H9 (cell line): Measurements from ENCODE around the gene TRPV5. TPM values are rescaled to one million over a fixed set of nuclear protein-coding genes. Genes with fewer than 3 reads are reported as not detected.

ENCODE experiments used
- DNase-seq: peaks from one replicate; pipeline ENCODE4 v3.0.0-alpha.2; 2017
- H2AFZ ChIP-seq: one replicate; pipeline ENCODE4 v1.6.1; 2013; ENCODE audit warnings: mild to moderate bottlenecking, low read length, control low read depth, moderate library complexity
- H2AK5ac ChIP-seq: 2 replicates; pipeline ENCODE4 v1.6.1; 2013; ENCODE audit warnings: low read length, control low read depth, mixed read lengths; ENCODE audit not compliant: insufficient read length
- H2BK120ac ChIP-seq: one replicate; pipeline ENCODE4 v1.6.1; 2013; ENCODE audit warnings: low read depth, mild to moderate bottlenecking, low read length, control low read depth, inconsistent platforms; ENCODE audit not compliant: poor library complexity, severe bottlenecking
- H2BK12ac ChIP-seq: 2 replicates; pipeline ENCODE4 v1.6.1; 2013; ENCODE audit warnings: low read length, control low read depth, mixed read lengths, low read depth; ENCODE audit not compliant: insufficient read length
- H2BK15ac ChIP-seq: 2 replicates; pipeline ENCODE4 v1.6.1; 2013; ENCODE audit warnings: low read depth, low read length, control low read depth
- H2BK20ac ChIP-seq: one replicate; pipeline ENCODE4 v1.6.1; 2013; ENCODE audit warnings: low read depth, mild to moderate bottlenecking, low read length, control low read depth, inconsistent platforms; ENCODE audit not compliant: poor library complexity, severe bottlenecking
- H2BK5ac ChIP-seq: 2 replicates; pipeline ENCODE4 v1.6.1; 2013; ENCODE audit warnings: low read length, control low read depth, mixed read lengths; ENCODE audit not compliant: insufficient read length
- H3K14ac ChIP-seq: 2 replicates; pipeline ENCODE4 v1.6.1; 2013; ENCODE audit warnings: low read length, control low read depth; ENCODE audit not compliant: insufficient read depth
- H3K18ac ChIP-seq: 2 replicates; pipeline ENCODE4 v1.6.1; 2013; ENCODE audit warnings: low read depth, mild to moderate bottlenecking, mixed read lengths, low read length, control low read depth; ENCODE audit not compliant: insufficient read length
- H3K23ac ChIP-seq: 2 replicates; pipeline ENCODE4 v1.6.1; 2013; ENCODE audit warnings: low read length, control low read depth, mixed read lengths, low read depth; ENCODE audit not compliant: insufficient read length
- H3K23me2 ChIP-seq: 2 replicates; pipeline ENCODE4 v1.6.1; 2013; ENCODE audit warnings: low read depth, mild to moderate bottlenecking, mixed read lengths, low read length, control low read depth; ENCODE audit not compliant: insufficient read length, poor library complexity, severe bottlenecking
- H3K27ac ChIP-seq: 2 replicates; pipeline ENCODE4 v1.5.1; 2013; ENCODE audit warnings: low read length, control low read depth, mixed read lengths, low read depth; ENCODE audit not compliant: insufficient read length
- H3K27me3 ChIP-seq: 2 replicates; pipeline ENCODE4 v1.6.1; 2013; ENCODE audit warnings: low read length, control low read depth, inconsistent platforms; ENCODE audit not compliant: insufficient read depth
- H3K4ac ChIP-seq: 2 replicates; pipeline ENCODE4 v1.6.1; 2013; ENCODE audit warnings: low read depth, mild to moderate bottlenecking, control low read depth, inconsistent platforms, low read length, moderate library complexity
- H3K4me1 ChIP-seq: 2 replicates; pipeline ENCODE4 v1.6.1; 2013; ENCODE audit warnings: low read length, control low read depth, inconsistent platforms; ENCODE audit not compliant: insufficient read depth
- H3K4me2 ChIP-seq: 2 replicates; pipeline ENCODE4 v1.6.1; 2013; ENCODE audit warnings: low read length, control low read depth, mixed read lengths; ENCODE audit not compliant: insufficient read length, insufficient read depth
- H3K56ac ChIP-seq: 2 replicates; pipeline ENCODE4 v1.6.1; 2013; ENCODE audit warnings: low read depth, mild to moderate bottlenecking, mixed read lengths, low read length, control low read depth; ENCODE audit not compliant: insufficient read length
- H3K79me1 ChIP-seq: 2 replicates; pipeline ENCODE4 v1.6.1; 2013; ENCODE audit warnings: low read depth, mild to moderate bottlenecking, moderate library complexity, low read length, control low read depth, inconsistent platforms; ENCODE audit not compliant: insufficient read depth, poor library complexity, severe bottlenecking
- H3K79me2 ChIP-seq: 2 replicates; pipeline ENCODE4 v1.6.1; 2013; ENCODE audit warnings: low read length, control low read depth, inconsistent platforms; ENCODE audit not compliant: insufficient read depth
- H3K9ac ChIP-seq: 2 replicates; pipeline ENCODE4 v1.6.1; 2013; ENCODE audit warnings: low read length, control low read depth, mixed read lengths; ENCODE audit not compliant: insufficient read length; ENCODE audit errors: extremely low read depth
- H3K9me3 ChIP-seq: one replicate; pipeline ENCODE4 v1.6.1; 2013; ENCODE audit warnings: low read depth, low read length, inconsistent platforms; ENCODE audit not compliant: control insufficient read depth
- H3T11ph ChIP-seq: one replicate; pipeline ENCODE4 v1.6.1; 2013; ENCODE audit warnings: mild to moderate bottlenecking, low read length, control low read depth, inconsistent platforms
- H4K20me1 ChIP-seq: one replicate; pipeline ENCODE4 v1.6.1; 2013; ENCODE audit not compliant: control insufficient read depth, insufficient read length, insufficient read depth
- H4K5ac ChIP-seq: 2 replicates; pipeline ENCODE4 v1.6.1; 2013; ENCODE audit warnings: low read depth, mild to moderate bottlenecking, mixed read lengths, low read length, control low read depth; ENCODE audit not compliant: insufficient read length
- H4K8ac ChIP-seq: replicated peaks from 2 replicates; pipeline ENCODE4 v1.6.1; 2013; ENCODE audit warnings: low read length, control low read depth, mixed read lengths, low read depth; ENCODE audit not compliant: insufficient read length
- H4K91ac ChIP-seq: 2 replicates; pipeline ENCODE4 v1.6.1; 2013; ENCODE audit warnings: low read depth, mild to moderate bottlenecking, moderate library complexity, mixed read lengths, low read length, control low read depth; ENCODE audit not compliant: insufficient read length
- H3K27ac Mint-ChIP-seq, 3 experiments: 2 replicates in 2 of 3; 3 replicates in 1 of 3; pipeline ENCODE4 v1.8.0; 2020 to 2021; ENCODE audit warnings: mixed read lengths in 3 of 3, mild to moderate bottlenecking in 1 of 3, moderate library complexity in 1 of 3
- H3K27me3 Mint-ChIP-seq: 2 replicates; pipeline ENCODE4 v1.8.0; 2021; ENCODE audit warnings: low read depth, mild to moderate bottlenecking, moderate library complexity, mixed read lengths
- H3K36me3 Mint-ChIP-seq, 3 experiments: 2 replicates in 2 of 3; 3 replicates in 1 of 3; pipeline ENCODE4 v1.8.0; 2020 to 2021; ENCODE audit warnings: low read depth in 3 of 3, mixed read lengths in 3 of 3; ENCODE audit not compliant: insufficient read depth in 1 of 3
- H3K4me1 Mint-ChIP-seq, 2 experiments: 2 replicates each; pipeline ENCODE4 v1.8.0; 2020; ENCODE audit warnings: mixed read lengths in 2 of 2
- H3K4me3 Mint-ChIP-seq, 2 experiments: 2 replicates in 1 of 2; 3 replicates in 1 of 2; pipeline ENCODE4 v1.8.0; 2020 to 2021; ENCODE audit warnings: mild to moderate bottlenecking in 2 of 2, mixed read lengths in 2 of 2, moderate library complexity in 1 of 2
- H3K9me3 Mint-ChIP-seq, 2 experiments: 2 replicates in 1 of 2; 3 replicates in 1 of 2; pipeline ENCODE4 v1.8.0; 2020; ENCODE audit warnings: mild to moderate bottlenecking in 2 of 2, mixed read lengths in 2 of 2, moderate library complexity in 1 of 2
- CTCF ChIP-seq: fragments of 200-600 bp; sonication (generic); conservative IDR thresholded peaks from 3 replicates; pipeline ENCODE4 v1.8.0; 2021; ENCODE audit warnings: antibody characterized with exemption, mild to moderate bottlenecking
- WGBS: extraction: QIAGEN DNeasy Blood & Tissue Kit; methylation state at CpG from one replicate; pipeline ENCODE4 v1.1.7; 2013; ENCODE audit warnings: missing lambda C conversion rate, low lambda C conversion rate, mixed read lengths; ENCODE audit not compliant: insufficient read length; ENCODE audit errors: extremely low coverage; 5-methylcytosine and 5-hydroxymethylcytosine counted together
- total RNA-seq: library from RNA; stranded (reverse); gene quantifications from 2 replicates; pipeline ENCODE4 v1.2.1, GENCODE V29; 2021

TRPV5 gene
- total RNA-seq, 1 experiment from 2014 or later: not detected

- Histone ChIP-seq H4K91ac (no peak within 1 kb of the TSS), H2BK5ac (no peak within 1 kb of the TSS), H4K5ac (no peak within 1 kb of the TSS), H2BK20ac (no peak within 1 kb of the TSS), H3K4ac (no peak within 1 kb of the TSS), H3K9me3 (no peaks in the 10 kb centered on the region), H3K9ac (no peak within 1 kb of the TSS), H3K27me3 (no peaks in the 10 kb centered on the region), H2BK15ac (no peak within 1 kb of the TSS), H3K18ac (no peak within 1 kb of the TSS), H3T11ph (no peak within 1 kb of the TSS), H2BK12ac (no peak within 1 kb of the TSS), H3K4me2 (no peak within 1 kb of the TSS), H3K79me1 (no peaks in the 10 kb centered on the region), H3K56ac (no peak within 1 kb of the TSS), H3K14ac (no peak within 1 kb of the TSS), H3K23me2 (no peaks in the 10 kb centered on the region), H3K23ac (no peak within 1 kb of the TSS), H2AFZ (no peak within 1 kb of the TSS), H4K8ac (no peak within 1 kb of the TSS), H3K27ac (no peak within 1 kb of the TSS), H3K4me1 (no peaks in the 10 kb centered on the region), H4K20me1 (no peaks in the 10 kb centered on the region), H3K79me2 (no peaks in the 10 kb centered on the region), H2AK5ac (no peak within 1 kb of the TSS), H2BK120ac (no peak within 1 kb of the TSS)
- peaks cover 0 to 6% of the 10 kb centered on the region in 2 experiments; a peak in 2 of 4 replicates for H3K4me1 Mint-ChIP-seq
- no CpG with 5 or more reads among the region's 10 CpGs for WGBS
- peaks cover 3% of the 10 kb centered on the region; the same call in 1 of the 2 replicates for H3K27me3 Mint-ChIP-seq
- H3K27ac Mint-ChIP-seq: no peak within 1 kb of the TSS
- peak; percentile 84 for DNase-seq
- peak; percentile 79 for TF ChIP-seq CTCF
- H3K36me3 Mint-ChIP-seq: peaks cover 0 to 3% (median 0%) of the 10 kb centered on the region in 3 experiments; a peak in 2 of 7 replicates
- H3K4me3 Mint-ChIP-seq: no peak within 1 kb of the TSS
- H3K9me3 Mint-ChIP-seq: no peaks in the 10 kb centered on the region
Measured at GRCh38 chr7:142939226-142939910, 5.8 kb upstream of the TRPV5 start, which contains the start of gene LLCFC1. LLCFC1 (plus strand) TSS chr7:142939484; CDS start chr7:142939622, 138 bp downstream.
